Hepatocyte (in vitro differentiated cells): ENCODE data around the gene FLG. TPM values are rescaled to one million over a fixed set of nuclear protein-coding genes. Genes with fewer than 3 reads are reported as not detected.

ENCODE experiments used
- DNase-seq: peaks from one replicate; pipeline ENCODE4 v3.0.0-alpha.2; 2016; ENCODE audit warnings: low spot score
- H2AFZ ChIP-seq: fragments of 200-600 bp; sonication (generic); 2 replicates; pipeline ENCODE4 v1.6.0; 2016; ENCODE audit warnings: antibody characterized with exemption, mild to moderate bottlenecking
- H3K27ac ChIP-seq: fragments of 200-600 bp; sonication (generic); 2 replicates; pipeline ENCODE4 v1.5.1; 2016; ENCODE audit warnings: mild to moderate bottlenecking
- H3K27me3 ChIP-seq: fragments of 200-600 bp; sonication (generic); 2 replicates; pipeline ENCODE4 v1.6.1; 2016
- H3K36me3 ChIP-seq: fragments of 200-600 bp; sonication (generic); replicated peaks from 2 replicates; pipeline ENCODE4 v1.5.1; 2016; ENCODE audit warnings: low read depth; ENCODE audit not compliant: insufficient read depth
- H3K4me1 ChIP-seq: fragments of 200-600 bp; sonication (generic); 2 replicates; pipeline ENCODE4 v1.5.1; 2016; ENCODE audit warnings: mild to moderate bottlenecking, moderate library complexity; ENCODE audit not compliant: insufficient read depth
- H3K4me2 ChIP-seq: fragments of 200-600 bp; sonication (generic); 2 replicates; pipeline ENCODE4 v1.6.0; 2016
- H3K4me3 ChIP-seq: fragments of 200-600 bp; sonication (generic); 2 replicates; pipeline ENCODE4 v1.5.1; 2016; ENCODE audit warnings: mild to moderate bottlenecking
- H3K79me2 ChIP-seq: fragments of 200-600 bp; sonication (generic); 2 replicates; pipeline ENCODE4 v1.6.0; 2017; ENCODE audit warnings: mild to moderate bottlenecking
- H3K9me2 ChIP-seq: fragments of 200-600 bp; sonication (generic); replicated peaks from 2 replicates; pipeline ENCODE4 v1.6.0; 2017; ENCODE audit warnings: mild to moderate bottlenecking; ENCODE audit not compliant: insufficient read depth
- H3K9me3 ChIP-seq: fragments of 200-600 bp; sonication (generic); 2 replicates; pipeline ENCODE4 v1.5.1; 2016; ENCODE audit warnings: low read depth, mild to moderate bottlenecking
- H4K20me1 ChIP-seq: fragments of 200-600 bp; sonication (generic); 2 replicates; pipeline ENCODE4 v1.6.0; 2016; ENCODE audit warnings: mild to moderate bottlenecking; ENCODE audit not compliant: insufficient read depth, poor library complexity, severe bottlenecking
- CTCF ChIP-seq: fragments of 200-600 bp; sonication (generic); IDR thresholded peaks from 2 replicates; pipeline ENCODE4 v1.5.1; 2016; ENCODE audit warnings: antibody characterized with exemption, mild to moderate bottlenecking; ENCODE audit not compliant: poor library complexity
- EZH2 ChIP-seq: fragments of 200-600 bp; sonication (generic); IDR thresholded peaks from 2 replicates; pipeline ENCODE4 v1.6.1; 2016; ENCODE audit warnings: antibody characterized with exemption, mild to moderate bottlenecking, borderline replicate concordance
- EZH2phosphoT487 ChIP-seq: fragments of 200-600 bp; sonication (generic); IDR thresholded peaks from one replicate; pipeline ENCODE4 v1.6.1; 2018; ENCODE audit warnings: antibody characterized with exemption, mild to moderate bottlenecking, low read depth, moderate library complexity; ENCODE audit not compliant: unreplicated experiment, severe bottlenecking
- WGBS: methylation state at CpG from one replicate; pipeline ENCODE4 v1.1.6; 2016; ENCODE audit warnings: low lambda C conversion rate; ENCODE audit errors: missing lambda C conversion rate; 5-methylcytosine and 5-hydroxymethylcytosine counted together
- polyA plus RNA-seq: library from polyadenylated mRNA; unstranded; fragments of >200 nt; fragmentation: Nextera tagmentation; extraction: Ambion mirVana; gene quantifications from 2 replicates; pipeline ENCODE4 v1.2.1, GENCODE V29; 2016
- total RNA-seq: library from RNA; depleted of rRNA; stranded (reverse); fragments of >200 nt; gene quantifications from 2 replicates; pipeline ENCODE4 v1.2.3, GENCODE V29; 2014

FLG gene
- total and polyA plus RNA-seq, 2 experiments from 2014 or later = not detected

DNA sequence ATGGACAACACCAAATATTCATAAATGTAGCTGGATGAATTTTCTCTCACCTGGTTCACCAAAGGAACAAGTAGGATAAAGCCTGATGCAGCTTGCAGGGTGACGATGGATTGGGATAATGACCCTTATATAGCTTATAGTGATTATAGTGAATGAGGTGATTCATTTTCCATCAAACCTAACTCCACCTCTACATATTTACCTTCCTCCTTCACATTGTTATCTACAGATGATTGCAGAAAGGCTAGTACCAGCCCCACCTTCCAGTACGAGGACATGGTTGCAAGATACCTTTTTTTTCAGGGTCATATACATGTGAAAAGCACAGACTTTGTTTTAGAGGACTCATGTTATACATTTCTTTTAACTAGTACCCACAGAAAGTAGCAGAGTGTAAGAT, 34.9 kb upstream of the FLG start, which contains the start of gene FLG2:
Gene FLG2, minus strand, starts transcription at position 101 of the 400 bp plus-strand sequence. CDS start 1,122 bp downstream, outside the sequence.
- H3K27ac ChIP-seq = no peak within 1 kb of the TSS
- H3K36me3 ChIP-seq = no peaks in the 10 kb centered on the region
- no peak within 1 kb of the TSS for H3K4me3 ChIP-seq
- no peak for DNase-seq
- no peaks in the 10 kb centered on the region for H3K9me3 ChIP-seq
- TF ChIP-seq CTCF (no peak), EZH2 (no peak), EZH2phosphoT487 (no peak)
- no peak within 1 kb of the TSS for H3K4me2 ChIP-seq
- 69% methylated on average over 2 of the region's 2 CpGs for WGBS
- H3K4me1 ChIP-seq = no peaks in the 10 kb centered on the region
- no peaks in the 10 kb centered on the region for H3K9me2 ChIP-seq
- no peaks in the 10 kb centered on the region for H3K79me2 ChIP-seq
- H2AFZ ChIP-seq = no peak within 1 kb of the TSS
- no peaks in the 10 kb centered on the region for H4K20me1 ChIP-seq
- no peaks in the 10 kb centered on the region for H3K27me3 ChIP-seq

DNA sequence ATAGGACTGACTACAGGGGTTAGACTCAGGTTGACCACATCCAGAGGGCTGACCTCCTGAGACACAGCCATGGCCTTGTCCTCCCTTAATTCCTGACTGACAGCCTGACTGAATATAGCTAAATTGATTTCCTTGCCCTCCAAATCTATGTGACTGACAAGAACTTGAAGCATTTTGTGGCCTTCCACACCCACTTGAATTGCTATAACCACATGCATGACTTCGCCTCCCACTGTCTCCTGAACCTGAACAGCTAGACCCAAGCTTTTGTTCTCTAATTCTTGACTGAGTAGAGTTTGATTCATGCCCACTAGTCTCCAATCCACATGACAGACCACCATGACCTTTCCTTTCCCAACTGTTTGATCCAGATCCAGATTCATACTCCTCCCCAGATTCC, 31.7 kb upstream of the FLG start:
- H3K4me1 ChIP-seq = no peaks in the 10 kb centered on the region
- no peaks in the 10 kb centered on the region for H3K79me2 ChIP-seq
- DNase-seq = no peak
- no peaks in the 10 kb centered on the region for H3K9me3 ChIP-seq
- H3K4me3 ChIP-seq = no peak overlapping the region
- no peak overlapping the region for H2AFZ ChIP-seq
- TF ChIP-seq EZH2 = no peak
- TF ChIP-seq EZH2phosphoT487 = no peak
- no peak for TF ChIP-seq CTCF
- no peaks in the 10 kb centered on the region for H4K20me1 ChIP-seq
- 50% methylated on average over 1 of the region's 1 CpG for WGBS
- no peaks in the 10 kb centered on the region for H3K27me3 ChIP-seq
- H3K36me3 ChIP-seq = no peaks in the 10 kb centered on the region
- H3K27ac ChIP-seq = no peak overlapping the region
- no peaks in the 10 kb centered on the region for H3K9me2 ChIP-seq
- no peak overlapping the region for H3K4me2 ChIP-seq

DNA sequence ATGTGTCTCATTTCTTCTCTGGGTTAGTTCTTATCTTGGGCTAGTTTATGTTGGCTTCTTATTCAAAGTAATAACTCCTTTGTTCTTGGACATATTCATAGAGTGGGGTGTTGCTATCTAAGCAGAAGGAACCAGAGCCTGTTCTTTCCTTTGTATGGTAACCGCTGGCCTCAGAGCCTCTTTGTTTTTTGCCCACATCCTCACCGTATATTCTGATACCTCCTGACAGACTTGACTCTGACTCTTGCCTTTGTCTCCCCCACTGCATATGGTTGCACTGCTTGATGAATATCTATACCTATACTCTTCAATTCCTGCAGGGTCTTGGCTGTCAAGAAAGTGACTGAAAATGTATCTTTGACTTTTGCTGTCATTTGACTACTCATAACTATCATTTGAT, 24.6 kb upstream of the FLG start:
- no peak overlapping the region for H3K4me2 ChIP-seq
- TF ChIP-seq EZH2phosphoT487 = no peak
- no peak for TF ChIP-seq CTCF
- TF ChIP-seq EZH2 = no peak
- 71% methylated on average over 2 of the region's 2 CpGs for WGBS
- DNase-seq = no peak
- H3K4me1 ChIP-seq = no peaks in the 10 kb centered on the region
- no peak overlapping the region for H3K4me3 ChIP-seq
- H3K36me3 ChIP-seq = no peaks in the 10 kb centered on the region
- H2AFZ ChIP-seq = no peak overlapping the region
- no peaks in the 10 kb centered on the region for H3K27me3 ChIP-seq
- no peaks in the 10 kb centered on the region for H4K20me1 ChIP-seq
- H3K9me2 ChIP-seq = no peaks in the 10 kb centered on the region
- no peak overlapping the region for H3K27ac ChIP-seq
- H3K9me3 ChIP-seq = no peaks in the 10 kb centered on the region
- H3K79me2 ChIP-seq = no peaks in the 10 kb centered on the region

GRCh38 chr1:152348447-152348846, 23.4 kb upstream of the FLG start:
- DNase-seq = no peak
- Histone ChIP-seq H2AFZ (no peak overlapping the region), H3K27me3 (no peaks in the 10 kb centered on the region), H3K4me1 (no peaks in the 10 kb centered on the region), H3K9me3 (no peaks in the 10 kb centered on the region), H3K27ac (no peak overlapping the region), H3K36me3 (no peaks in the 10 kb centered on the region), H3K79me2 (no peaks in the 10 kb centered on the region), H3K4me3 (no peak overlapping the region), H3K9me2 (no peaks in the 10 kb centered on the region), H4K20me1 (no peaks in the 10 kb centered on the region), H3K4me2 (no peak overlapping the region)
- WGBS = 18% methylated on average over 1 of the region's 1 CpG
- no peak for TF ChIP-seq EZH2phosphoT487
- no peak for TF ChIP-seq CTCF
- no peak for TF ChIP-seq EZH2
